HG03095 (cell line): ENCODE measurements around the gene ERFL.
A peak's percentile ranks its signal among the peaks of the same experiment; 100 is the strongest.

Experiments
- ATAC-seq: cut with Tn5 transposase; IDR thresholded peaks from one replicate; pipeline ENCODE4 v1.9.1; 2021; ENCODE audit warnings: moderate library complexity; ENCODE audit not compliant: unreplicated experiment

Gene ERFL

DNA sequence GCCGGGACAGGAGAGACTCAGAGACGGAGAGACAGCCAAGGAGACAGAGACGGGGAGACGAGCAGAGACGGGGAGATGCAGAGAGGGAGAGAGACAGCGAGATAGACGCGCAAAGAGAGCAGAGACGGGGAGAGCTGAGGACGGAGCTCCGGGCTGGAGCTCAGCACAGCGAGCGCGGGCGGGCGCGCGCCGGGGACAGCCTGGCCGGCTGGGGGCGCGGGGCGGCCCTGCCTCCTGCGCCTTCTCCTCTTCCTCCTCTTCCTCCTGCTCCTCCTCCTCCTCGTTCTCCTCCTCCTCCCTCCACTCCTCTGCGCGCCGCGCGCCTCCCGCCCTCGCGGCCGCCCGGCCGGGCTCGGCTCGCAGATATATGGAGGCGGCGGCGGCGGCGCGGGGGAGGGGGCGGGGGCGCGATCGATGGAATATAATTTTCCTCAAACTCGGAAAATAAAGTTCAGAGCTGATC, at the start of gene ERFL:
TSS of gene ERFL (minus strand) at position 229 of the 463 bp plus-strand sequence. CDS start 15,530 bp downstream, outside the sequence.
- ATAC-seq, result no peak

DNA sequence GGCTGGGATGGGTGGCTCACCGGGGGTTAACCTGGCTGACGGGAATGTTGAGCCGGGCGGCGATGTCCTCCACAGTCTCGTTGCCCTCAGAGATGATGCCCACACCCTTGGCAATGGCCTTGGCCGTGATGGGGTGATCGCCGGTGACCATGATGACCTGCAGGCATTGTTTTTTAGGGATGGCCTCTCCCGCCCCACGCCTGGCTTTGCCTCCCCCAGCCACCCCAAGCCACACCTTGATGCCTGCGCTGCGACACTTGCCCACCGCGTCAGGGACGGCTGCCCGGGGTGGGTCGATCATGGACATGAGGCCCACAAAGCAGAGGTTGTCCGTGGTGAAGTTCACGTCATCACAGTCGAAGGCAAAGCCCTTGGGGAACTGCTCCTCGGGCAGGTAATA, 49.7 kb upstream of the ERFL start:
- no peak for ATAC-seq

DNA sequence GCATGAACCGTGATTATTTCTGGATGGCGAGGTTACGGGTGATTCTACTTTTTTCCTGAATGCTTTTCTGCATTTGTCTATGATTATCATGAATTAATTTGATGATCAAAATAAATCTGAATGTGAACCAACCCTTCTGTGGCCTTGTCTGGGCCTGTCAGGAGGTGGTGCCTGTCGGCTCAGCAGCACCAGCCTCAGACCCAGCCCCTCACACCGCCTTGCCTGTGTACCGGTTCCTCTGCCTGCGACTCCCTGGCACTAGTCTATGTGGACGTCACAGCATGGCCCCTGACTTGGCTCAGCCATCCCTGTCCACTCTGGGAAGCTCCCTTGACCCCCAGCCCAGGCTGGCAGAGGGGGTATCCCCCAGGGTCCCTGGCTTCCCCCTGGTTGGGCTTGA, 46.4 kb upstream of the ERFL start:
- ATAC-seq, result no peak

DNA sequence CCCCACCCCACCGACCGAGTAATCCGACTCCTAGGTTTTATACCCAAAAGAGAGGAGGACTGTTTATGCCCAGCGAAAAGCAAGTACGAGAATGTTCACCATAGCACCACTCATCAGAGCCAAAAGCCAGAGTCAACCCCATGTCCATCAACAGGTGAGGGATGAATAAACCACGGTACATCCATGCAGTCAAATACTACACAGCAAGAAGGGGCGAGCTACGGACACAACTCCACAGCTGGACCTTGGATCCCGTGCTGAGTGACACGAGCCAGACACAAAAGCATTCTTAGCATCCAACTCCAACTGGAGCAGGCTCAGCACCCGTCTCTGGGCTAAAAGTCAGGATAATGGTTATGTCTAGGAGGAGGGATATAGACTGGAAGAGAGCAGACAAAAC, 43.1 kb upstream of the ERFL start:
- no peak for ATAC-seq

DNA sequence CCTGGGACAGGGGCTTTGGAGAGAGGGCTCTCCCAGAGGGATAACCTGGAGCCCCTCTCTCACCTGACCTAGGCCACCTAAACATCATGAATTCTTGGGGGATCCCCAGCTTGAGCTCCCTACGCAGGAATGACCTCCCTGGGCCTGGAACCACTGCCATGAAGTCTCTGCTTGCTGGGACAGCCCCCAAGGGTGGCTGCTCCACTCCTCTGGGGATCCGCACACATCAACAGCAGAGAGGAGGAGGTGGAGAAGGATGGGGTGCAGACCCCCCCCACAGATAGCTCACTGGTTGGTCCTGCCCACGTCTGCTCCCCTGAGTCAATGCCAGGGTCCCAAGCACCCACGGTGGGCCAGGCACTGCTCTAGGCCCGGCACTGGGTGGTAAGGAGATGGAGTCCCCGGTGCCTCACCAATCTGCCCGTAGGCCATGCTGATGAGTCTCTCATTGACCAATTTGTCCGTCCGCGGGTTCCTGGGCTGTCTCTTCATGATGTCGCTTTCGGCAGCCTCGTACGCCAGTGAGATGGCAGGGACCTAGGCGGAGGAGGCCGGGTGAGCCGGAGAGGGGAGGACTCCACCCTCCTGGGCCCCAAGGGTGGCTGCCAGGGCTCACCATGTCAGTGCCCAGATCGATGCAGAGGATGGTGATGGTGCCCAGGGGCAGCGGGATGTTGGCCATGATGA, 41.7 kb upstream of the ERFL start:
- no peak for ATAC-seq

DNA sequence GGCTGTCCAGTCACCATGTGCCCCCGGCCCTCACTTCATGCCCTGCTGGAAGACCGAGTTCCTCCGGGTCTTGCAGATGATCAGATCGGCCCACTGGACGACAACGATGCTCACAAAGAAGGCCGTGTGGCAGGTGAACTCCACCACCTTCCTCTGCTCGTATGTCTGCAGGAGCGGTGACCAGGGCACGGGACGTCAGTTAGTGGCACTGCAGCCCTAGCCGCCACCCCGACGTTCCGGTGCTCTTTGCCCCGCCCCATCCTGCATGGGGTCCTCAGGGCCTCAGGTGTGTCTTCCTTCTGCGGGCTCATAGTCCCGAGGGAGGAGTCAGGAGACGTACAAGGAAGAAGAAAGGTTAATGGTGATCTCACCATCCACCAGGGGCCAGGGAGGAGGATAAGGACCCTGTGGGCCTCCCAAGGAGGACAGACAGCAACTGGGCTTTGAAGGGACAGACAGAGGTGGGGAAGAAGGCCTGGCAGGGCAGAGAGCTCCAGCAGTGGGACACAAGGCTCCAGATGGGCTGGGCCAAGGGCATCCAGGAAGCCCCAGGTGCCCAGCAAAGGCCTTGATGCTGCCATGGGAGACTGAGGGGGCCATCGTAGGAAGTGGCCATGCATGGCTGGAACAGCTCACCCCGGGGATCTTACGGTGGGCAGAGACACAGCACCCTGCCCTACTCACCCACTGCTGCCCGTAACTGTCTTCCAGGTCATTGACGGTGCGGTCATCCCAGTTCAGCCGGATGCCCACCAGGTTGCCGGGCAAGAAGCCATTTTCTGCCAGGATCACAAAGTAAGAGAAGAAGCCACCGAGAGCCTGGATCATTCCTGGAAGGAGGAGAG, 40.7 kb upstream of the ERFL start:
- ATAC-seq, result no peak

DNA sequence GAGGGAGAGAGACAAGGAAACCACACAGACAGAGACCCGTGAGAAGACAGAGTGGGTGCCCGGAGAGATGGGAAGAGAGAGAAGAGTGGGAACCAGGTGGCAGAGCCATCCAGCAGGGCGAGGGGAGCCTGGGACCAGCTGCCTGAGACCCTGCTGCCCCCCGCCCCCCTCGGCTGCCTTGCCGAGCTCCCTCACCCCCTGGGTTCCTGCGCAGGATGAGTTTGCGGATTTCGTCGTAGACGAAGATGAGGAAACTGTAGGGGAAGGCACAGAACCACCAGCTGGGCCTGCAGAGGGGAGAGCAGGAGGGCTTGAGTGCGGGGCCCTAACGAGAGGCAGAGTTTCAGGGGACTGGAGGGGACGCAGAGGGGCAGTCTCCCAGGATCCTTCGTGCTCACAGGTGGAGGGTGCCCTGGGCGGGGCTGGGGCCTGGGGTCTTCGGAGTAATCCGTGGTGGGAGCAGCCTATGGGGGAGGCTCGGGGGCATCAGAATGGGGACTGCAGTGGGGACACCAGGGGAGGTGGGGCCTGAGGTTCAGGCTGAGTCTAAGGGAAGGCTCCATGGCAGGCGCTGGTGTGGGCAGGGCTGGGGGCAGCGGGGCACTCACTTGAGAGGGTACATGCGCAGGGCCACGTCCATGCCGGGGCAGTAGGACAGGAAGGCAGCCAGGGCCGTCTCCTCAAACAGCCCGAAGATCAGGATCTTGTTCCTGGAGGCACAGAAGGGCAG, 39.0 kb upstream of the ERFL start:
- ATAC-seq, result no peak

DNA sequence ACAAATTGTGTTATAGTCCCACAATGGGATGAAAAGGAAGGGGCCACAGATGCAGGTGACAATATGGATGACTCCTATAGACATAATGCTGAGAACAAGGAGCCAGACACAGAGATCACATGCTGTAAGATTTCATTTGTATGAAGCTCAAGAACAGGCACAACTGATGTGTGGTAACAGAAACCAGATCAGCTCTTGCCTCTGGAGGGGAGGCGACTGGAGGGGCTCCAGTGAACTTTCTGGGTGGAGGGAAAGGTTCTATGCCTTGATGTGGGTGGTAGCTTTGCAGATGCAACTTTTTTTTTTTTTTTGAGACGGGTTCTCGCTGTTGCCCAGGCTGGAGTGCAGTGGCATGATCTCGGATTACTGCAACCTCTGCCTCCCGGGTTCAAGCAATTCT, 36.9 kb upstream of the ERFL start:
- no peak for ATAC-seq

DNA sequence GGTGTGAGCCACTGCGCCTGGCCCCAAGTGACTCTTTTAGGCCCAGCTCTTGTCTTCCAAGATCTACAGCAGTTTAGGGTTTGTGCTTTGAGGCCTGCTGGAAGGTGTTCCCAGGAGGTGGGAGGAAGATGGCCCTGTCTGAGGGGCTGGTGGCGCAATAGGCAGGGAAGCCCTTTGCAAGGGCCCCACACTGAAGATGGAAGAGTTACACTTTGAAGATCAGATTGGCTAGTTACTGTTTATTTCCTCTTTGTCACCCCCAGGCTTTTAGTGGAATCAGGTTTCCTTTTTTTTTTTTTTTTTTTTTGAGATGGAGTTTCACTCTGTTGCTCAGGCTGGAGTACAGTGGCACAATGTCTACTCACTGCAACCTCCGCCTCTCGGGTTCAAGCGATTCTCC, 32.7 kb upstream of the ERFL start:
- no peak for ATAC-seq

DNA sequence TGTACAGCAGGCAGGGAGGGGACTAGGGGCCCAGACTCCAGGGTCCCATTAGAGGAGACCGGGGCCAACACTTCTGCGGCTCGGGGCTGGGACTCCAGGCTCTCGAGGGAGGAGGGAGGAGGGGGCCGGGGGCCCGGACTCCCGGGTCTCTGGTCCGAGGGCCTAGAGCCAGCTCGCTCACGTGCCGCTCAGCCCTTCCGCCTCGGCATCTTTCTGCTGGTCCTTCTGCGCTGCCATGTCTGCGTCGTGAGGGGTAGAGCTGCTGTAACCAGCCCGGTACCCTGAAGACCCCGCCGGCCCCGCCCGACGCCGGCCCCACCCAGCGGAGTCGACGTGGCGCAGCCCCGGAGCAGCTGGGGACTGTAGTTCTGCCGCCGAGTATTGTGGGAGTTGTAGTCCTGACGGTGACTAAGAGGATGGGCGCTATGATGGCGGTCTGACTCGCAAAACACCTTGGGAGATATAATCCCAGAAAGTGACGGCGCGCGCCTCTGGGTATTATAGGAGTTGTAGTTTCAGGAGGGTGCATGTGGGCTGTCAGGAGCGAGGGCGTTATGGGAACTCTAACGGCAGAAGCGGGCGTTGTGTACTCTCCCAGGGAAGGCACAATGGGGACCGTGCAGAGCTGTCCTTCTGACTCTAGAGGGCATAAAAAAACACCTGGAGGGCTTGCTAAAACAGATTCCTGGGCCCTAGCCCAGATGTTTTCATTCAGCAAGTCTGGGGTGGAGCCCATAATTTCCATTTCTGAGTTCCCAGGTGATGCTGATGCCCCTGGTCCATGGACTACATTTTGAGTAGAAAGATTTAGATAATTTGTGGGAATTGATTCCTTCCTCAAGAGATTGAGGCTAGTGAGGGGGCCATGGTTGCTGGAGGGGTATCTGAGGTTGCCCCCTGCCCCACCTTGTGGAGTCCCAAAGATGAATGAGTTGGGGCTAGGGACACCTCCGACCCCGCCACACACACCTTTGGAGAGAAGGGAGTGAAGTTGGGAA, 31.1 kb upstream of the ERFL start, which contains the start of gene RABAC1:
TSS of gene RABAC1 (minus strand) at position 266 of the 998 bp plus-strand sequence. CDS start at position 237, 29 bp downstream.
- peak; percentile 72 for ATAC-seq

DNA sequence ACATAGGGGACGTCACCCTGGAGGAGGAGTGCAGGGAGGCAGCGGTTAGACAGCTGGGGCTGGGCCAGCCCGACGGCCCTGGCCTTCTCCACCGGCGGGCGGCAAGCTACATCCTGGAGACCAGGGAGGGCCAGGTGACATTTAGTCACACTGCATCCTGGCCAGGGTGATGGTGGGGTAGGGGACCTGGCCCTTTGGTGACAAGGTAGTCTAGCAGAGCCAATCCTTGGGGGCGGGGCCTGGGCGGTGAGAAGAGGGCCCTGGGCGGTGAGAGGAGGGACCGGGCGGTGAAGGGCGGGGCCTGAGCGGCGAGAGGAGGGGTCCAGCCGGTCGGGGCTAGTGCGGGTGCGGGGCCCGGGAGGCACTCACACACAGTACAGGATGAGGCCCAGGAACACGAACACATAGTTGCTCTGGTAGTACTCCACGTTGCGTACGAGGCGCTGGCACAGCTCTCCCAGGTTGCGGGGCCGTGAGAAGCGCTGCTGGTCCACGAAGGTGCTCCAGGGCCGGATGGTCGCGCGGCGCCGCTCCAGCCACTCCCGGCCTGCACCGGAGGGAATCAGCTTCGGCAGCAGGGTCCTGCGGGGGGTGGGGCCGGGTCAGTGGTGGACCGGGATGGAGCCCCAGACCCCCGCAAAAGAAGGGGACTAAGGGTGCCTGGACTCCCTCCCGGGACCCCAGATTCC, 30.3 kb upstream of the ERFL start:
- peak; percentile 53 for ATAC-seq

DNA sequence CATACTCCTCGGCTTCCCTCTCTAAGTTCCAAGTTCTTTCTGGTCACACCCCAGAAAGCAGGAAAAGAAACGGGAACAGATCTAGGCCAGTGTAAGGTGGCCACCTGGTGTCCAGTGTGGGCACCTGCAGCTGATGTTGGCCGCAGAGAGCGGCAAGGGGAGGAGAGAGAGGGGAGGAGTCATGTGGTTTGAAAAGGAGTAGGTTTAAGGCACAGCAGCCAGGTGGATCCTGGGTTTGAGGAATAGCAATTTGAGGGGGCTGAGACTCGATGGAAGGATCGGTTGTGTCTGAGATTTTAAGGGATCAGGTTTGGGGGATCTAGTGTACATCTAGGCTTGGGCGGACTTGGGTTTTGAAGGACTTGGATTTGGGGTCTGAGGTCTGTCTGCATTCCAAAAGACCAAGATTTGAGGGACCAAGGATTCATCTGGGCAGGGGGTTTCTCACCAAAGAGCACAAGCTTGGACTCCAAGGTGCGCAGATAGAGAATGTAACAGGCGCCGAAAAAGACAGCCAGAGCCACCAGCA, 29.7 kb upstream of the ERFL start:
- ATAC-seq, result no peak

DNA sequence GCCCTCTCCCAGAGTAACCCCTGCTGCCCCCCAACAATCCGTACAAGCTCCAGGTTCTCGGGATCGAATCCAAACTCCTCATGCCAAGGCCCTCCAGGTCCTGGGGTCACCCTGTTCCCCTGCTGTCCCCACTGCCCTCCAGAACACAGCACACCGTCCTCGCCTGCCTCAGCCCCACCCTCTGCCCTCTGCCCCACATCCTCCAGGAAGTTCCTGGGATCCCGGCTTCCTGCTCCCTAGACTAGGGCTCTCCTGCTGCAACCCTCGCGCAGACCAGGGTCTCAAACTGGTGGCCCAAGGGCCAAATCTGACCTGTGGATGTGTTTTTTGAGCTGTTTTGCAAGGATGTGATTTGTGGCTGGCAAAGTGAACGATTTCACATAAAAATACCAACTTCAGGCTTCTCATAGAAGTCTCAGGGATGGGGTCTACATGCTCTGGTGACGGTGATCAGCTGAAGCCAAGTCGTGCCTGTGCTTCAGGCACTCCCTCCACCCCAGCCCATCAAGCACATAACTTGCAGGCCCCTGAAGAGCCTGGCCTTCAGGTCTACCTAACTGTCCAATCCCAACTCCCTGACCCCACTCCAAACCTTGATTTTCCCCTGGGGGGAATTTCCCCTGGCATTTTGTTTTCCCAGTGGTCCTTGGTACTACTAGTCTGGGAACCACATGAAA, 29.1 kb upstream of the ERFL start:
- ATAC-seq, result no peak

DNA sequence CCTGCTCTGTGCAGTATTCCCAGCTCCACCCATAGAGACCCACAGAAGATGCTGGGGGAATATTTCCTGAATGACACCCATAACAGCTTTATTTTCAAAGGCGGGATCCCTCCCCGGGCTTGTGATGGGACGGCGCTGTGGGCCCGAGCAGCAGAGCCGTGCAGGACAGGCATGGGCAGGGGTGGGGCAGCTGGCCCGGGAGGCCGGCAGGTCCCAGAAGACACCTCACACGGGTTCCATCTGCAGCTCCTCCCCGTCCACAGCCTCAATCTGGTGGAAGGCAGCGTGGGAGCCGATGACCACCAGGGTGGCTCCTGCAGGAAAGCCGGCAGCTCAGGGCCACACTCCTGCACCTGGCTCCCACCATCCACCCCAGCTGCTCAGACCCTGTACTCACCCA, 28.4 kb upstream of the ERFL start:
- no peak for ATAC-seq

DNA sequence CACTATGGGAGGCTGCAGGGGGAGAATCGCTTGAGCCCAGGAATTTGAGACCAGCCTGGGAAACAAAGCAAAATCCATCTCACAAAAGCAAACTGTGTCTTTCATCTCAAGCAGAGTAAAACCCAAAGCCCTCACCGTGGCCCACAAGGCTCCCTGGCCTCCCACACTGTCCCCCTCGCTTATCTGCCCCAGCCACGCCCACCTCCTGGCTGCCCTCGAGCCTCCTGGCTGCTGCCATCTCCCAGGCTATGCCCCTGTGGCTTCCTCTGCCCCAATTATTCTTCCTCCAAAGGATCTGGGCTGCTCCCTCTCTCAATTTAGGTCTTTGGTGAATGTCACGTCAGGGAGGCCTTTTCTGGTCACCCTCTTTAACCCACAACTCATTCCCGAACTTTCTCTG, 27.3 kb upstream of the ERFL start:
- no peak for ATAC-seq

DNA sequence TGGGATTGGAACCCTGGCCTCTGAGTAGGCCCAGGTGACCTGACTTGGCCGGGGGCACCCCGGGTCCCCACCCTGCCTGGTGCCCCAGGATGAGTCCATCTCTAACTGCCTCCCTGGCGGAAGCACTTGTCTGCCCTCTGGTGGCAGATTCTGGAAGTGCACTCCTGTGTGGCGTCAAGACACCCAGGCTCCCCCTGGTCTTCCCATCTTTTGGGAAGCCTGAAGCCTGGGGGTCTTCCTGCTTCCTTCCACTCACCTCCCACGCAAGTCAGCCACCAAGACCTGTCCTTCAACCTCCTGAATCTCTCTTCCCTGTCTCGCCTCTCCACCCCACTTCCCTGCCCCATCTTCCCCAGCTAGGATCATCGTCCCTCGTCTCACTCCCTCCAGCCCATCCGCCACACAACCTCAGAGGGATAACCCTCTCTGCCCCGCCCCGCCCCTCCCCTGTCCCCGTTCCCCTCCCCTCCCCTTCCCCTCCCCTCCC, 23.5 kb upstream of the ERFL start:
- no peak for ATAC-seq

DNA sequence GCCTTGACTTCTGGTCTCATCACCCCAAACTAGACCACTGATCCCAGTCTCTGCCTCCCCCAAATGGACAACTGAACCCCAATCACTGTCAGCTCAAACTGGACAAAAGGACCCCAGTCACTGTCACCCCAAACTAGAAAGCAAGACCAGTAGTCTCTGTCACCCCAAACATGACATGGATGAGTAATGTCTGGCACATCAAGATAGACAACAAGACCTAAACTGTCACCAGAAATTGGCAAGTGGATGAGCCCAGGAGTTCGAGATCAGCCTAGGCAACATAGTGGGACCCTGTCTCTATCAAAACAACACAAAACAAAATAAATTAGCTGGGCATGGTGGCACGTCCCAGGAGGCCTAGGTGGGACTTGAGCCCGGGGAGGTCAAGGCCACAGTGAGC, 18.8 kb upstream of the ERFL start:
- ATAC-seq, result no peak

DNA sequence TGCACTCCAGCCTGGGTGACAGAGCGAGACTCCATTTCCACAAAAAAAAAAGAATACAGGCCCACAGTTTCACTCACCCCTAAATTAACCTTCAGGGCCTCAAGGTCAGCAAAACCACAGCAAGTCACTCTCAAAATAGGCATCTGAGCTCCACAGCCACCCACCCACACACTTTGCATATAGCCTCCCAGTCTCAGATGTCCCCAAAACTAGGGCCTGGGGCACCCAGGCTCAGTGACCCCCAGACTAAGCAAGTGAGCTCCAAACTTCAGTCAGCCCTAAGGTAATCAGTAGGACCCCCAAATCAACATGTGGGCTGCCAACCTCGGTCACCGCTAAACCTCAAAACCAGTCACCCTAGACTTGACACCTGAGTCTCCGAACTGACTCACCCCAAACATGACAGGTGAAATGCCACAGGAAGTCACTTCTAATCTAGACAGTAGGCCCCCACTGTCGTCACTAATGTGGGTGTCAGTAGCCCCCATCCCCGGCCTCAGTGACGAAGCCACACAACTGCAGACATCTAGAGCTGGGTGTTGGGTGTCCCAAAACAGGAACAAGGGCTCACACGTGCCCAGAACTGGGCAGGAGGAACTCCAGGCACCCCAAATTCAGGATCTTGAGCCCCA, 17.0 kb upstream of the ERFL start:
- peak; percentile 69 for ATAC-seq
